ENCODE measurements around the gene MAD1L1. TPM values are rescaled to one million over a fixed set of nuclear protein-coding genes. Genes with fewer than 3 reads are reported as not detected.

MAD1L1 gene
- total RNA-seq, 2 donors from 2014 or later: 59.1 to 61.4 TPM

DNA sequence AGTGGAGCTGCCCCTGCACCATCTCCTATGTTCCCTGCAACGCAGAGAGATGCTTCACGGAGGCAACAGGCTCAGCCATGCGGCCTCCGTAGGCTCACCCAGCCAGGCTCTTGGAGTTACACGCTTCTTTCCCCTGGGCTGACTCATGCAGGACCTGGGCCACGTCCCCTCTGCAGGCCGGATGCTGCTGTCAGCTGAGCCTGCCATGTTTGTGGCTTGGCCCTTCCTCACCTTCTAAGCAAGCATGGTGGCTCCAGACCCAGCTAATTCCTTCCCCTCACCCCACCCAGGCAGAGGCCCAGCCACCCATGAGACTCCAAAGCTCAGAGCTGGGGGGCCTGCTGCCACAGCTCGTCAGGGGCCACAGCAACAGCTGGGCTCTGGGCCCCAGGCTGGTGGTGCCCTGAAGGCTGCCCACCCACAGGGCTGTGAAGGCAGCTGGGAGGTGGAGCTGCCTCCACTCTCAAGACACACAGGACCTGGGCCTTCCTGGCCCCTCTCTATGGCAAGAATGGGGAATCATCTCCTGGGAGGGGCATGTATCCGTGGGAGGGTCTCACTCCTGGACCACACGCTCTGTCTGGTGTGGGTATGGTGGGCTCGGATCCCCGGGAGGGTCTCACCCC lies 343.1 kb downstream of the MAD1L1 start:
- no peak for DNase-seq
- Mint-ChIP-seq H3K27me3 (ENCODE audit: insufficient read depth) (no peaks in the 10 kb centered on the region), H3K9me3 (peaks cover 3% of the 10 kb centered on the region), H3K4me1 (no peaks in the 10 kb centered on the region), H3K27ac (peak overlapping the region; percentile 57), H3K36me3 (ENCODE audit: low read depth) (peaks cover 25% of the 10 kb centered on the region), H3K4me3 (no peak overlapping the region)
- Histone ChIP-seq H3K9ac (ENCODE audit: extremely low read depth, low read length, poor library complexity, severe bottlenecking) (no peak overlapping the region), H3K27me3 (ENCODE audit: control insufficient read depth, insufficient read depth, low read length, poor library complexity, severe bottlenecking) (no peaks in the 10 kb centered on the region), H3K36me3 (ENCODE audit: control insufficient read depth, insufficient read depth, low read length) (peaks cover 18% of the 10 kb centered on the region), H3K9me3 (ENCODE audit: control insufficient read depth, low read length) (peaks cover 7% of the 10 kb centered on the region), H3K27ac (ENCODE audit: low read depth, low read length) (no peak overlapping the region), H3K4me3 (ENCODE audit: low read length) (no peak overlapping the region), H3K4me1 (ENCODE audit: control insufficient read depth, insufficient read depth, low read length) (peaks cover 3% of the 10 kb centered on the region)
- TF ChIP-seq, protein P1, sequence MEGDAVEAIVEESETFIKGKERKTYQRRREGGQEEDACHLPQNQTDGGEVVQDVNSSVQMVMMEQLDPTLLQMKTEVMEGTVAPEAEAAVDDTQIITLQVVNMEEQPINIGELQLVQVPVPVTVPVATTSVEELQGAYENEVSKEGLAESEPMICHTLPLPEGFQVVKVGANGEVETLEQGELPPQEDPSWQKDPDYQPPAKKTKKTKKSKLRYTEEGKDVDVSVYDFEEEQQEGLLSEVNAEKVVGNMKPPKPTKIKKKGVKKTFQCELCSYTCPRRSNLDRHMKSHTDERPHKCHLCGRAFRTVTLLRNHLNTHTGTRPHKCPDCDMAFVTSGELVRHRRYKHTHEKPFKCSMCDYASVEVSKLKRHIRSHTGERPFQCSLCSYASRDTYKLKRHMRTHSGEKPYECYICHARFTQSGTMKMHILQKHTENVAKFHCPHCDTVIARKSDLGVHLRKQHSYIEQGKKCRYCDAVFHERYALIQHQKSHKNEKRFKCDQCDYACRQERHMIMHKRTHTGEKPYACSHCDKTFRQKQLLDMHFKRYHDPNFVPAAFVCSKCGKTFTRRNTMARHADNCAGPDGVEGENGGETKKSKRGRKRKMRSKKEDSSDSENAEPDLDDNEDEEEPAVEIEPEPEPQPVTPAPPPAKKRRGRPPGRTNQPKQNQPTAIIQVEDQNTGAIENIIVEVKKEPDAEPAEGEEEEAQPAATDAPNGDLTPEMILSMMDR (conservative IDR thresholded peaks at IDR 0.05): no peak
- whole genome bisulfite sequencing, 2 experiments (ENCODE audit: insufficient coverage in 1 of 2, insufficient read length in 1 of 2): 93 to 96% methylated on average over 9 to 12 of the region's 12 CpGs

DNA sequence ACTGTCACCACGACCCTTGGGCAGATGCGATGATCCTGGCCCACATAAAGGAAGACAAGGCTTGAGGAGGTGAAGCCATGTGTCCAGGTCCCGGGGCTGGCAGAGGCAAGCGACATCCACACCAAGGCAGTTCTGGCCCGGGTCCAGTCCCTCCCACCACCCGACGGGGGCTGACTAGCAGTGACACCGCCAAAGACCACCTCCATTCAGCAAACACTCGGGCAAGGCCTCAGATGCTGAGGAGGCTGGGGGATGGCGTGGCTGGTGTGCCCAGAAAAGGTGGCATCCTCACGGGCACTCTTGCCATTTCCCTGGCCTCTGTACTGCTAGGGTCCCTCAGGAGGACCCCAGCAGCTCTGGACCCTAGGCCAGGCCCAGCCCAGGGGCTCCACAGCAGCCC lies 343.7 kb downstream of the MAD1L1 start:
- H3K4me1 ChIP-seq (ENCODE audit: control insufficient read depth, insufficient read depth, low read length): peaks cover 3% of the 10 kb centered on the region
- H3K27ac Mint-ChIP-seq: no peak overlapping the region
- TF ChIP-seq, protein P1 (conservative IDR thresholded peaks at IDR 0.05): no peak
- H3K36me3 Mint-ChIP-seq (ENCODE audit: low read depth): peaks cover 25% of the 10 kb centered on the region
- peaks cover 3% of the 10 kb centered on the region for H3K9me3 Mint-ChIP-seq
- 95 to 100% methylated on average over 4 to 11 of the region's 11 CpGs for WGBS, 2 experiments (ENCODE audit: insufficient coverage in 1 of 2, insufficient read length in 1 of 2)
- H3K4me3 ChIP-seq (ENCODE audit: low read length): no peak overlapping the region
- no peak overlapping the region for H3K9ac ChIP-seq (ENCODE audit: extremely low read depth, low read length, poor library complexity, severe bottlenecking)
- no peak overlapping the region for H3K4me3 Mint-ChIP-seq
- H3K36me3 ChIP-seq (ENCODE audit: control insufficient read depth, insufficient read depth, low read length): peaks cover 18% of the 10 kb centered on the region
- H3K4me1 Mint-ChIP-seq: no peaks in the 10 kb centered on the region
- H3K27ac ChIP-seq (ENCODE audit: low read depth, low read length): no peak overlapping the region
- H3K27me3 ChIP-seq (ENCODE audit: control insufficient read depth, insufficient read depth, low read length, poor library complexity, severe bottlenecking): no peaks in the 10 kb centered on the region
- no peak for DNase-seq
- H3K9me3 ChIP-seq (ENCODE audit: control insufficient read depth, low read length): peaks cover 7% of the 10 kb centered on the region
- H3K27me3 Mint-ChIP-seq (ENCODE audit: insufficient read depth): no peaks in the 10 kb centered on the region

DNA sequence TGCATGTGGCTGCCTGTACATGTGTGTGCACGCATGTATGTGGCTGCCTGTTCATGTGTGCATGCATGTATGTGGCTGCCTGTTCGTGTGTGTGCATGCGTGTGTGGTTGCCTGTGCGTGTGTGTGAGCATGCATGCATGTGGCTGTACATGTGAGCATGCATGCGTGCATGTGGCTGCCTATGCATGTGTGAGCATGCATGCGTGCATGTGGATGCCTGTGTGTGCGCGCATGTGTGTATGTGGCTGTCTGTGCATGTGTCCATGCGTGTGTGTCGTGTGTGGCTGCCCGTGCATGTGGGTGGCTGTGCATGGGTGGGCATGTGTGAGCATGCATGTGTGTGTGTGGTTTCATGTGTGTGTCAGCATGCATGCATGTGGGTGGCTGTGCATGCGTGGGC lies 344.3 kb downstream of the MAD1L1 start:
- H3K36me3 Mint-ChIP-seq (ENCODE audit: low read depth): peaks cover 25% of the 10 kb centered on the region
- H3K9ac ChIP-seq (ENCODE audit: extremely low read depth, low read length, poor library complexity, severe bottlenecking): no peak overlapping the region
- peaks cover 18% of the 10 kb centered on the region for H3K36me3 ChIP-seq (ENCODE audit: control insufficient read depth, insufficient read depth, low read length)
- H3K27me3 ChIP-seq (ENCODE audit: control insufficient read depth, insufficient read depth, low read length, poor library complexity, severe bottlenecking): no peaks in the 10 kb centered on the region
- H3K4me1 Mint-ChIP-seq: peaks cover 1% of the 10 kb centered on the region
- H3K4me3 ChIP-seq (ENCODE audit: low read length): no peak overlapping the region
- no peaks in the 10 kb centered on the region for H3K27me3 Mint-ChIP-seq (ENCODE audit: insufficient read depth)
- no peak overlapping the region for H3K27ac Mint-ChIP-seq
- peaks cover 5% of the 10 kb centered on the region for H3K4me1 ChIP-seq (ENCODE audit: control insufficient read depth, insufficient read depth, low read length)
- TF ChIP-seq, protein P1 (conservative IDR thresholded peaks at IDR 0.05): no peak
- no peak overlapping the region for H3K27ac ChIP-seq (ENCODE audit: low read depth, low read length)
- H3K9me3 Mint-ChIP-seq: peaks cover 3% of the 10 kb centered on the region
- 95 to 97% methylated on average over 11 to 12 of the region's 12 CpGs for WGBS, 2 experiments (ENCODE audit: insufficient coverage in 1 of 2, insufficient read length in 1 of 2)
- DNase-seq: no peak
- H3K4me3 Mint-ChIP-seq: no peak overlapping the region
- H3K9me3 ChIP-seq (ENCODE audit: control insufficient read depth, low read length): peaks cover 7% of the 10 kb centered on the region

Measured in endodermal cell (in vitro differentiated cells).